HFFc6 (cell line): ENCODE data around the gene UNC5C. TPM values are rescaled to one million over a fixed set of nuclear protein-coding genes. Genes with fewer than 3 reads are reported as not detected.

Experiments
- DNase-seq: peaks from one replicate; pipeline ENCODE4 v3.0.0-alpha.2; 2018
- H3K27ac Mint-ChIP-seq: 2 replicates; pipeline ENCODE4 v1.8.0; 2020; ENCODE audit warnings: mild to moderate bottlenecking, mixed read lengths
- H3K27me3 Mint-ChIP-seq: 2 replicates; pipeline ENCODE4 v1.8.0; 2021; ENCODE audit warnings: mild to moderate bottlenecking, moderate library complexity, mixed read lengths; ENCODE audit not compliant: insufficient read depth
- H3K36me3 Mint-ChIP-seq: 2 replicates; pipeline ENCODE4 v1.8.0; 2021; ENCODE audit warnings: low read depth, mixed read lengths
- H3K4me1 Mint-ChIP-seq: 2 replicates; pipeline ENCODE4 v1.8.0; 2020; ENCODE audit warnings: low read depth, mixed read lengths
- H3K4me3 Mint-ChIP-seq: 2 replicates; pipeline ENCODE4 v1.8.0; 2020; ENCODE audit warnings: mild to moderate bottlenecking, moderate library complexity, mixed read lengths
- H3K9me3 Mint-ChIP-seq: 2 replicates; pipeline ENCODE4 v1.8.0; 2020; ENCODE audit warnings: mild to moderate bottlenecking, mixed read lengths
- CTCF ChIP-seq: fragments of 200-600 bp; sonication (generic); IDR thresholded peaks from 2 replicates; pipeline ENCODE4 v1.5.0; 2021; ENCODE audit warnings: antibody characterized with exemption, mild to moderate bottlenecking
- total RNA-seq, 6 experiments: library from RNA; stranded (reverse); fragmentation: NEBNext Ultra II Directional; extraction: Animal tissue kit (Norgen Biotek cat#: 25700); gene quantifications; 2 replicates in 1 of 6; 3 replicates in 5 of 6; pipeline ENCODE4 v1.2.3, GENCODE V29; 2021

Gene UNC5C
- total RNA-seq, 6 experiments from 2014 or later: not detected

- TF ChIP-seq CTCF: no peak
- Mint-ChIP-seq H3K4me1 (no peaks in the 10 kb centered on the region), H3K27ac (no peak overlapping the region), H3K27me3 (no peaks in the 10 kb centered on the region), H3K9me3 (peaks cover 3% of the 10 kb centered on the region; the same call in 1 of the 2 replicates), H3K4me3 (no peak overlapping the region), H3K36me3 (no peaks in the 10 kb centered on the region)
- no peak for DNase-seq
These were observed 10.8 kb downstream of the UNC5C start for GRCh38 chr4:95537863-95538488.

DNA sequence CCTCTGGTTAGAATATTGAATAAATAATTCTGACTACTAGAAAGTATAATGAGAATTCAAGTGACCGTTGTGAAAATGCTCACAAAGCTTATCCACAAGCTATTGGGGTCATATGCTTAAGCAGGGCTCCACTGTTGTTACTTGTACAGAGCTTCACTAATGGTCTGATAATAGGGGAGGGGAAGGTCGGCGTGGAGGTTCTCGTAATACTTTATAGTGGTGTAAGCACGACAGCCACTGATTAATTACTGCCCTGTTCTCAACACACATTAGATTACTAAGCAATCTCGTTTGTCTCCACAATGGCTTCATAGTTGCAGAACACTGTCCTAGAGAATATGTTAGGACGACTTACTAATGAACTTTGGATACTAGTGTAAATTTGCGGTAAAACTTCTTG lies 11.6 kb downstream of the UNC5C start:
- H3K27ac Mint-ChIP-seq: no peak overlapping the region
- DNase-seq: no peak
- no peaks in the 10 kb centered on the region for H3K4me1 Mint-ChIP-seq
- no peaks in the 10 kb centered on the region for H3K36me3 Mint-ChIP-seq
- no peaks in the 10 kb centered on the region for H3K27me3 Mint-ChIP-seq
- TF ChIP-seq CTCF: no peak
- H3K4me3 Mint-ChIP-seq: no peak overlapping the region
- H3K9me3 Mint-ChIP-seq: peaks cover 5% of the 10 kb centered on the region; the same call in 1 of the 2 replicates

GRCh38 chr4:95536650-95537049 lies 12.1 kb downstream of the UNC5C start:
- H3K4me1 Mint-ChIP-seq: no peaks in the 10 kb centered on the region
- H3K4me3 Mint-ChIP-seq: no peak overlapping the region
- no peaks in the 10 kb centered on the region for H3K36me3 Mint-ChIP-seq
- no peak for TF ChIP-seq CTCF
- H3K27me3 Mint-ChIP-seq: no peaks in the 10 kb centered on the region
- no peak for DNase-seq
- H3K9me3 Mint-ChIP-seq: peaks cover 5% of the 10 kb centered on the region; the same call in 1 of the 2 replicates
- H3K27ac Mint-ChIP-seq: no peak overlapping the region

DNA sequence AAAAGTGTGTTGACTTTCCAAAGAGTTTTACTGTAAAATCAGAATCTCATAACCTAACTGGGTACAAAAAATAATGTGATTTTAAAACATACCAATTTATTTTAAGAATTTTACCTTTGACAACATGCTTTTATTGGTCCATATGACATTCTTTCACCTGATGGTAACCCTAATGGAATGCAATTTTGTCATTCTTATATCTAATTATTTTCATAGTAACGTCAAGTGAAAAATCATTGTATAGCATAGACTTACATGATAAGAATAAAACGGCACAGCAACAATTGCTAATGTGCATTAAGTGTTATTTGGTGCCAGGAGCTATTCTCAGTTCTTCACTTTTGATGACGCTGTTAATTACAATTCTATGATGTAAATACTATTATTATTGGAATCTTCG lies 13.6 kb downstream of the UNC5C start:
- Mint-ChIP-seq H3K27me3 (no peaks in the 10 kb centered on the region), H3K4me3 (no peak overlapping the region), H3K36me3 (no peaks in the 10 kb centered on the region), H3K27ac (no peak overlapping the region), H3K9me3 (peaks cover 5% of the 10 kb centered on the region; the same call in 1 of the 2 replicates), H3K4me1 (no peaks in the 10 kb centered on the region)
- DNase-seq: no peak
- TF ChIP-seq CTCF: no peak

DNA sequence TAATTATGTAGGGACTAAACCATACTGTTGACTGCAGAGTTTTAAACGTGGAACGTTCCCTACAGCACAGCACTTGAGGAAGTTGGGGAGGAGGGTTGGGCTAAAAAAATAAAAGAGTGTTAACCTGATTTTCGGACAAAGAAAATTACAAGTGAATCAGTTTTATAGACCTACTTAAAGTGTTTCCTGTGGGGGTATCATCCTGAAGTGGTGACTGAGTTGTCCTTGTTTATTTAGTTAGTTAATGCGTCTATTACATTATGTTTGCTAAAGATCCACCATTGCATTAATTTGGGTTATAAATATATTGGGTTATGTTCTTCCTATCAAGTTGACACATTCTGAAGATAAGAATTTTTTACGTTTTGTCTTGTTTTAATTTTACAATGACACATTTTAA lies 14.7 kb downstream of the UNC5C start:
- Mint-ChIP-seq H3K4me1 (no peaks in the 10 kb centered on the region), H3K27ac (no peak overlapping the region), H3K9me3 (peaks cover 5% of the 10 kb centered on the region; the same call in 1 of the 2 replicates), H3K36me3 (no peaks in the 10 kb centered on the region), H3K4me3 (no peak overlapping the region), H3K27me3 (no peaks in the 10 kb centered on the region)
- TF ChIP-seq CTCF: no peak
- DNase-seq: no peak
